Tibial nerve (tissue), 4 donors: ENCODE results near the gene SPRYD3. TPM values are rescaled to one million over a fixed set of nuclear protein-coding genes. Genes with fewer than 3 reads are reported as not detected.

Experiments
- DNase-seq, 2 donors: peaks; one replicate each; pipeline ENCODE4 v3.0.0-alpha.2; 2019; ENCODE audit warnings: low spot score in 2 of 2
- H3K27ac ChIP-seq, 4 donors: fragments of 200-600 bp; sonication (generic) in 3 of 4; one replicate each; pipeline ENCODE4 v1.5.1; 2017 to 2019; ENCODE audit warnings: mild to moderate bottlenecking in 1 of 4
- H3K27me3 ChIP-seq, 2 donors: fragments of 200-600 bp; sonication (generic) in 1 of 2; one replicate each; pipeline versions ENCODE4 v1.5.1 to v1.6.0; 2017 to 2019
- H3K36me3 ChIP-seq, 3 donors: fragments of 200-600 bp; sonication (generic); one replicate each; pipeline ENCODE4 v1.5.1; 2018 to 2019
- H3K4me1 ChIP-seq, 4 donors: fragments of 200-600 bp; sonication (generic) in 3 of 4; one replicate each; pipeline ENCODE4 v1.5.1; 2017 to 2019
- H3K4me3 ChIP-seq, 4 donors: fragments of 200-600 bp; sonication (generic) in 3 of 4; one replicate each; pipeline ENCODE4 v1.5.1; 2017 to 2019; ENCODE audit warnings: mild to moderate bottlenecking in 1 of 4, moderate library complexity in 1 of 4
- H3K9me3 ChIP-seq, 4 donors: fragments of 200-600 bp; sonication (generic) in 3 of 4; one replicate each; pipeline ENCODE4 v1.5.1; 2017 to 2019
- CTCF ChIP-seq, 5 experiments: fragments of 200-600 bp in 3 of 5; fragments of 450-650 bp in 2 of 5; sonication (generic) in 3 of 5; IDR thresholded peaks; one replicate each; pipeline ENCODE4 v1.5.1; 2016 to 2019; ENCODE audit warnings: antibody characterized with exemption in 5 of 5, mild to moderate bottlenecking in 3 of 5, moderate library complexity in 2 of 5
- EP300 ChIP-seq, 2 donors: sonication (generic); formaldehyde crosslinking; IDR thresholded peaks; one replicate each; pipeline ENCODE4 v1.6.1; 2017; ENCODE audit warnings: antibody characterized with exemption in 2 of 2, mild to moderate bottlenecking in 1 of 2
- POLR2A ChIP-seq, 2 donors: fragments of 450-650 bp; IDR thresholded peaks; one replicate each; pipeline ENCODE4 v1.6.1; 2017; ENCODE audit warnings: antibody characterized with exemption in 2 of 2, mild to moderate bottlenecking in 2 of 2, moderate library complexity in 2 of 2
- WGBS, 2 donors: methylation state at CpG; one replicate each; pipeline ENCODE4 v1.1.5; 2018; 5-methylcytosine and 5-hydroxymethylcytosine counted together
- total RNA-seq, 4 donors: library from RNA; depleted of rRNA; stranded (reverse); fragments of >200 nt; gene quantifications; one replicate each; pipeline ENCODE4 v1.1.0, GENCODE V29; 2016

The SPRYD3 gene
- total RNA-seq, 4 donors from 2014 or later = 51.8 to 57.0 (median 54.3) TPM

- peaks cover 0 to 88% (median 34%) of the 10 kb centered on the region in 4 donors for H3K4me1 ChIP-seq
- 83 to 86% methylated on average over 12 of the region's 12 CpGs for WGBS, 2 donors
These were observed 23.0 kb upstream of the SPRYD3 start for GRCh38 chr12:53101931-53102781.

GRCh38 chr12:53101266-53101665, 22.1 kb upstream of the SPRYD3 start:
- WGBS, 2 donors = 71 to 77% methylated on average over 7 of the region's 7 CpGs
- H3K4me1 ChIP-seq = peaks cover 0 to 90% (median 36%) of the 10 kb centered on the region in 4 donors
- H3K27me3 ChIP-seq = no peaks in the 10 kb centered on the region
- no peaks in the 10 kb centered on the region for H3K9me3 ChIP-seq
- H3K27ac ChIP-seq = peak overlapping the region in 1 of 4 donors; percentile 93
- peaks cover 0 to 24% (median 0%) of the 10 kb centered on the region in 3 donors for H3K36me3 ChIP-seq
- no peak for TF ChIP-seq CTCF (IDR thresholded peaks at IDR 0.05)
- TF ChIP-seq EP300 (IDR thresholded peaks at IDR 0.05) = no peak
- no peak for TF ChIP-seq POLR2A (IDR thresholded peaks at IDR 0.05)
- H3K4me3 ChIP-seq = peak overlapping the region in 1 of 4 donors; percentile 85
- no peak for DNase-seq

More at GRCh38 chr12:53101931-53102781, 23.0 kb upstream of the SPRYD3 start:
- Histone ChIP-seq H3K36me3 (peaks cover 0 to 24% (median 0%) of the 10 kb centered on the region in 3 donors), H3K4me3 (no peak overlapping the region), H3K27ac (peak overlapping the region in 3 of 4 donors; percentile 33 to 65 (median 48)), H3K9me3 (no peaks in the 10 kb centered on the region), H3K27me3 (no peaks in the 10 kb centered on the region)
- no peak for TF ChIP-seq CTCF (IDR thresholded peaks at IDR 0.05)
- no peak for TF ChIP-seq EP300 (IDR thresholded peaks at IDR 0.05)
- TF ChIP-seq POLR2A (IDR thresholded peaks at IDR 0.05) = no peak
- DNase-seq = no peak

- Histone ChIP-seq H3K27me3 (no peaks in the 10 kb centered on the region), H3K9me3 (no peaks in the 10 kb centered on the region), H3K36me3 (peaks cover 0 to 24% (median 0%) of the 10 kb centered on the region in 3 donors), H3K27ac (peak overlapping the region in 3 of 4 donors; percentile 19 to 93 (median 72)), H3K4me3 (peak overlapping the region in 1 of 4 donors; percentile 85), H3K4me1 (peaks cover 0 to 90% (median 42%) of the 10 kb centered on the region in 4 donors)
- 73 to 77% methylated on average over 8 to 13 of the region's 13 CpGs for WGBS, 2 donors
- no peak for TF ChIP-seq POLR2A (IDR thresholded peaks at IDR 0.05)
- no peak for TF ChIP-seq EP300 (IDR thresholded peaks at IDR 0.05)
- no peak for TF ChIP-seq CTCF (IDR thresholded peaks at IDR 0.05)
- DNase-seq = no peak
These were observed 21.4 kb upstream of the SPRYD3 start for GRCh38 chr12:53100466-53101151.

- peaks cover 0 to 90% (median 43%) of the 10 kb centered on the region in 4 donors for H3K4me1 ChIP-seq
- peak; percentile 93 to 97 for DNase-seq
- TF ChIP-seq POLR2A (IDR thresholded peaks at IDR 0.05) = peak in 1 of 2 donors; percentile 29
- peak; percentile 48 to 91 for TF ChIP-seq EP300 (IDR thresholded peaks at IDR 0.05)
- peak; percentile 91 to 99 (median 97) for TF ChIP-seq CTCF (IDR thresholded peaks at IDR 0.05)
- peak overlapping the region; percentile 43 to 85 (median 57) for H3K4me3 ChIP-seq
- H3K36me3 ChIP-seq = peaks cover 0 to 24% (median 0%) of the 10 kb centered on the region in 3 donors
- H3K9me3 ChIP-seq = no peaks in the 10 kb centered on the region
- H3K27me3 ChIP-seq = no peaks in the 10 kb centered on the region
- H3K27ac ChIP-seq = peak overlapping the region; percentile 52 to 94 (median 87)
- 6 to 7% methylated on average over 6 of the region's 6 CpGs for WGBS, 2 donors
These were observed 20.1 kb upstream of the SPRYD3 start for GRCh38 chr12:53099071-53099882.
